Measurements from ENCODE around the gene OR52B6. TPM values are rescaled to one million over a fixed set of nuclear protein-coding genes. Genes with fewer than 3 reads are reported as not detected.
A peak's percentile ranks its signal among the peaks of the same experiment; 100 is the strongest.
"Not testable (repeated sequence)": the region's sequence is repeated elsewhere in the genome, so short reads cannot be mapped to it uniquely, and the experiment has no call there.

OR52B6 gene
- total RNA-seq, 1 donor = not detected

DNA sequence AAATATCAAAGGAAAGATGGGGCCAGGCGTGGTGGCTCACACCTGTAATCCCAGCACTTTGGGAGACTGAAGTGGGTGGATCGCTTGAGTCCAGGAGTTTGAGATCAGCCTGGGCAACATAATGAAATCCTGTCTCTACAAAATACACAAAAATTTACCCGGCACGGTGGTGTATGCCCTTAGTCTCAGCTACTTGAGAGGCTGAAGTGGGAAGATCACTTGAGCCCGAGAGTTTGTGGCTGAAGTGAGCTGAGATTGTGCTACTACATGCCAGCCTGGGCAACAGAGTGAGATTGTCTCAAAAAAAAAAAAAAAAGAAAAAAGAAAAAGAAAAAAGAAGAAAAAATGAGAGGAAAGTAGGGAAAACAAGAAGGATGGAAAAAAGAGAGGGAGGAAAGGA, 11.9 kb downstream of the OR52B6 start:
- no peak for DNase-seq (ENCODE audit: low read depth)
- H3K4me3 ChIP-seq (ENCODE audit: low read depth, low read length) = no peak overlapping the region
- TF ChIP-seq, protein P1, sequence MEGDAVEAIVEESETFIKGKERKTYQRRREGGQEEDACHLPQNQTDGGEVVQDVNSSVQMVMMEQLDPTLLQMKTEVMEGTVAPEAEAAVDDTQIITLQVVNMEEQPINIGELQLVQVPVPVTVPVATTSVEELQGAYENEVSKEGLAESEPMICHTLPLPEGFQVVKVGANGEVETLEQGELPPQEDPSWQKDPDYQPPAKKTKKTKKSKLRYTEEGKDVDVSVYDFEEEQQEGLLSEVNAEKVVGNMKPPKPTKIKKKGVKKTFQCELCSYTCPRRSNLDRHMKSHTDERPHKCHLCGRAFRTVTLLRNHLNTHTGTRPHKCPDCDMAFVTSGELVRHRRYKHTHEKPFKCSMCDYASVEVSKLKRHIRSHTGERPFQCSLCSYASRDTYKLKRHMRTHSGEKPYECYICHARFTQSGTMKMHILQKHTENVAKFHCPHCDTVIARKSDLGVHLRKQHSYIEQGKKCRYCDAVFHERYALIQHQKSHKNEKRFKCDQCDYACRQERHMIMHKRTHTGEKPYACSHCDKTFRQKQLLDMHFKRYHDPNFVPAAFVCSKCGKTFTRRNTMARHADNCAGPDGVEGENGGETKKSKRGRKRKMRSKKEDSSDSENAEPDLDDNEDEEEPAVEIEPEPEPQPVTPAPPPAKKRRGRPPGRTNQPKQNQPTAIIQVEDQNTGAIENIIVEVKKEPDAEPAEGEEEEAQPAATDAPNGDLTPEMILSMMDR (IDR thresholded peaks at IDR 0.05; ENCODE audit: insufficient read depth, low read depth, low read length) = no peak

- peak; percentile 22 for DNase-seq (ENCODE audit: low read depth)
- TF ChIP-seq, protein P1 (IDR thresholded peaks at IDR 0.05; ENCODE audit: insufficient read depth, low read depth, low read length) = no peak
- no peak overlapping the region for H3K4me3 ChIP-seq (ENCODE audit: low read depth, low read length)
These were observed 12.5 kb downstream of the OR52B6 start for GRCh38 chr11:5593146-5593545.

DNA sequence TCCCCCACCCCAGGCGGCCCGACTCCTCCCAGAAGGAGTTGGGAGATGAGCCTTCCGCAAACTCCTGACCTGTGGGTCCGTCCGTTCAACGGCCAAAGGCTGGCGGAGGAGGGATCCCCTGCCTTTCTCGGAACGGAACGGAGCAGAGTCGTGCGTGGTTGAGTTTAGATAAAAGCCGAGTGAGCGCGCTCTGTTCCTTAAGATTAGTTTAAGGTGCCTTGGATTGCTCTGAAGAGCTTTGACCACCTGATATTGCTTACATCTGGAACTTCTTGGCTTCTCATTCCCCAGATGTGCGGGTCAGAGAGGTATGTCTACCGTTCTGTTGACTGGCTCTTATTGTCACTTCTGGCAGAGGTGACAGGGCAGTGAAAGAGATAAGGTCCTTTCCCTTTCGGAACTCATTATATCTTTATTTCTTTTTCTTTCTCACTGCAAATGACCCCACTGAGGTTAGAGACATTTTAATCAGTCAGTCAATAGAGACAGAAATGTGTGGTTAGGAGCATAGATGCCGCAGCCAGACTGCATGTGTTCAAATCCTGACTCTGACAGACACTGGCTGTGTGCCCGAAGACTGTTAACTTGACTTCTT, 16.0 kb downstream of the OR52B6 start, which contains the start of gene TRIM6:
Gene TRIM6 (plus strand): TSS at position 31 of the 595 bp plus-strand sequence. CDS start 261 bp downstream, at position 292.
- DNase-seq (ENCODE audit: low read depth) = peak; percentile 75
- TF ChIP-seq, protein P1 (IDR thresholded peaks at IDR 0.05; ENCODE audit: insufficient read depth, low read depth, low read length) = no peak
- peak within 1 kb of the TSS; percentile 81 for H3K4me3 ChIP-seq (ENCODE audit: low read depth, low read length)

DNA sequence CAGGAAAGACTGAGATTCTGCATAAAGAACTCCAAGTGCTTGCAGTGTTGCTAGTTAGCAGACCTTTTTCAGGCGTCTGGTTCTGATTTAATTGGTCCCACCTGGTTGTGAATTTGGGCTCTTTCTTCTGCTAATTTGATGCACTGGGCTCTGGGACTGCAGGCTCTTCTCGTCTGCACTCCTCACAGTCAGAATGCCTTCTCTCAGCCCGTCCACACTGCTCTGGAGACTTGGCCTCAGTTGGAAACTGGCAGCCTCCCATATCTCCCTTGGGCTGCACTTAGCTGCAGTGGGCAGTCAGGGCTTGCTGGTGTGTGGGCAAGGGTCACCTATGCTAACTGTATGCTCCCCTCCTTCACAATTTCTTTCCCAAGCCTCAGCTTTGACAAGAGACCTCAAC, 17.3 kb downstream of the OR52B6 start:
- DNase-seq (ENCODE audit: low read depth) = no peak
- TF ChIP-seq, protein P1 (IDR thresholded peaks at IDR 0.05; ENCODE audit: insufficient read depth, low read depth, low read length) = no peak
- peak overlapping the region; percentile 81 for H3K4me3 ChIP-seq (ENCODE audit: low read depth, low read length)

GRCh38 chr11:5600374-5600851, 19.7 kb downstream of the OR52B6 start:
- TF ChIP-seq, protein P1 (IDR thresholded peaks at IDR 0.05; ENCODE audit: insufficient read depth, low read depth, low read length) = peak; percentile 90

DNA sequence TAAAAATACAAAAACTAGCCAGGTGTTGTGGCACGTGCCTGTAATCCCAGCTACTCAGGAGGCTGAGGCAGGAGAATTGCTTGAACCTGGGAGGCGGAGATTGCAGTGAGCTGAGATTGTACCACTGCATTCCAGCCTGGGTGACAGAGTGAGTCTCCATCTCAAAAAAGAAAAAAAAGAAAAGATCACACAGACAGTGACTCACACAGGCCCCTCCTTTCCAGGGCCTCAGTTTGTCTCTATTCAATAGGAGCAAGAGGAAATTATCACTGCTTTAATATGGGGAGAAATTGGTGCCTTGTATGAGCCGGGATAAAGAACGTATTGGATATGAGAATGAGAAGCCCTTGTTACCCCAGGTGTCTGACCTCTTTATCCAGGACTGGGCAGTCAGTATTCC, 22.1 kb downstream of the OR52B6 start:
- DNase-seq (ENCODE audit: low read depth); H3K4me3 ChIP-seq (ENCODE audit: low read depth, low read length): not testable (repeated sequence)

More at GRCh38 chr11:5600374-5600851, 19.7 kb downstream of the OR52B6 start:
- H3K4me3 ChIP-seq (ENCODE audit: low read depth, low read length) = no peak overlapping the region
- peak; percentile 93 for DNase-seq (ENCODE audit: low read depth)

GRCh38 chr11:5603326-5603725, 22.6 kb downstream of the OR52B6 start:
- DNase-seq (ENCODE audit: low read depth) = no peak
- TF ChIP-seq, protein P1 (IDR thresholded peaks at IDR 0.05; ENCODE audit: insufficient read depth, low read depth, low read length) = no peak
- no peak overlapping the region for H3K4me3 ChIP-seq (ENCODE audit: low read depth, low read length)

Data from fibroblast of villous mesenchyme (primary cell).